Breast epithelium (tissue), 3 donors: ENCODE measurements around the gene SLC9A8.

Experiments used
- POLR2A ChIP-seq: fragments of 450-650 bp; IDR thresholded peaks from one replicate; pipeline ENCODE4 v1.6.1; 2016; ENCODE audit warnings: antibody characterized with exemption, mild to moderate bottlenecking, moderate library complexity
- TF ChIP-seq, protein P1 (sequence below), 3 donors: fragments of 450-650 bp; IDR thresholded peaks; one replicate each; pipeline ENCODE4 v1.5.1; 2016 to 2017; ENCODE audit warnings: antibody characterized with exemption in 3 of 3, mild to moderate bottlenecking in 3 of 3, moderate library complexity in 3 of 3

DNA sequence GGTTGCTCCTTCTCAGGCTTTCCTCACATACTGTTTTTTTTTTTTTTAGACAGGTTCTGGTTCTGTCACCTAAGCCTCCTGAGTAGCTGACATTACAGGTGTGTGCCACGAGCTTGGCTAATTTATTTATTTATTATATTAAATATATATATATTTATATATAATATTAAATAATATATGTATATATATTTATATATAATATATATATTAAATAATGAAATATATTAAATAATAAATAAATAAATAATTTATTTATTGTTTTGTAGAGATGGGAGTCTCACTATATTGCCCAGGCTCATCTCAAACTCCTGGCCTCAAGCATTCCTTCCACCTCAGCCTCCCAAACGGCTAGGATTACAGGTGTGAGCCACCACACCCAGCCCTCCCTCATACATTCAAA, 28.3 kb upstream of the SLC9A8 start:
- TF ChIP-seq, protein P1, sequence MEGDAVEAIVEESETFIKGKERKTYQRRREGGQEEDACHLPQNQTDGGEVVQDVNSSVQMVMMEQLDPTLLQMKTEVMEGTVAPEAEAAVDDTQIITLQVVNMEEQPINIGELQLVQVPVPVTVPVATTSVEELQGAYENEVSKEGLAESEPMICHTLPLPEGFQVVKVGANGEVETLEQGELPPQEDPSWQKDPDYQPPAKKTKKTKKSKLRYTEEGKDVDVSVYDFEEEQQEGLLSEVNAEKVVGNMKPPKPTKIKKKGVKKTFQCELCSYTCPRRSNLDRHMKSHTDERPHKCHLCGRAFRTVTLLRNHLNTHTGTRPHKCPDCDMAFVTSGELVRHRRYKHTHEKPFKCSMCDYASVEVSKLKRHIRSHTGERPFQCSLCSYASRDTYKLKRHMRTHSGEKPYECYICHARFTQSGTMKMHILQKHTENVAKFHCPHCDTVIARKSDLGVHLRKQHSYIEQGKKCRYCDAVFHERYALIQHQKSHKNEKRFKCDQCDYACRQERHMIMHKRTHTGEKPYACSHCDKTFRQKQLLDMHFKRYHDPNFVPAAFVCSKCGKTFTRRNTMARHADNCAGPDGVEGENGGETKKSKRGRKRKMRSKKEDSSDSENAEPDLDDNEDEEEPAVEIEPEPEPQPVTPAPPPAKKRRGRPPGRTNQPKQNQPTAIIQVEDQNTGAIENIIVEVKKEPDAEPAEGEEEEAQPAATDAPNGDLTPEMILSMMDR (IDR thresholded peaks at IDR 0.05), result no peak
- no peak for TF ChIP-seq POLR2A
